NCI-H2227 treated with DMSO at 0.1 percent for 48 hours (cell line): ENCODE data around the gene TAF3.
"Not testable (repeated sequence)": the region's sequence is repeated elsewhere in the genome, so short reads cannot be mapped to it uniquely, and the experiment has no call there.

ENCODE experiments used
- DNase-seq: peaks from one replicate; lab custom pipeline; 2025; lab: John Stamatoyannopoulos, UW

TAF3 gene, protein sequence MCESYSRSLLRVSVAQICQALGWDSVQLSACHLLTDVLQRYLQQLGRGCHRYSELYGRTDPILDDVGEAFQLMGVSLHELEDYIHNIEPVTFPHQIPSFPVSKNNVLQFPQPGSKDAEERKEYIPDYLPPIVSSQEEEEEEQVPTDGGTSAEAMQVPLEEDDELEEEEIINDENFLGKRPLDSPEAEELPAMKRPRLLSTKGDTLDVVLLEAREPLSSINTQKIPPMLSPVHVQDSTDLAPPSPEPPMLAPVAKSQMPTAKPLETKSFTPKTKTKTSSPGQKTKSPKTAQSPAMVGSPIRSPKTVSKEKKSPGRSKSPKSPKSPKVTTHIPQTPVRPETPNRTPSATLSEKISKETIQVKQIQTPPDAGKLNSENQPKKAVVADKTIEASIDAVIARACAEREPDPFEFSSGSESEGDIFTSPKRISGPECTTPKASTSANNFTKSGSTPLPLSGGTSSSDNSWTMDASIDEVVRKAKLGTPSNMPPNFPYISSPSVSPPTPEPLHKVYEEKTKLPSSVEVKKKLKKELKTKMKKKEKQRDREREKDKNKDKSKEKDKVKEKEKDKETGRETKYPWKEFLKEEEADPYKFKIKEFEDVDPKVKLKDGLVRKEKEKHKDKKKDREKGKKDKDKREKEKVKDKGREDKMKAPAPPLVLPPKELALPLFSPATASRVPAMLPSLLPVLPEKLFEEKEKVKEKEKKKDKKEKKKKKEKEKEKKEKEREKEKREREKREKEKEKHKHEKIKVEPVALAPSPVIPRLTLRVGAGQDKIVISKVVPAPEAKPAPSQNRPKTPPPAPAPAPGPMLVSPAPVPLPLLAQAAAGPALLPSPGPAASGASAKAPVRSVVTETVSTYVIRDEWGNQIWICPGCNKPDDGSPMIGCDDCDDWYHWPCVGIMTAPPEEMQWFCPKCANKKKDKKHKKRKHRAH

DNA sequence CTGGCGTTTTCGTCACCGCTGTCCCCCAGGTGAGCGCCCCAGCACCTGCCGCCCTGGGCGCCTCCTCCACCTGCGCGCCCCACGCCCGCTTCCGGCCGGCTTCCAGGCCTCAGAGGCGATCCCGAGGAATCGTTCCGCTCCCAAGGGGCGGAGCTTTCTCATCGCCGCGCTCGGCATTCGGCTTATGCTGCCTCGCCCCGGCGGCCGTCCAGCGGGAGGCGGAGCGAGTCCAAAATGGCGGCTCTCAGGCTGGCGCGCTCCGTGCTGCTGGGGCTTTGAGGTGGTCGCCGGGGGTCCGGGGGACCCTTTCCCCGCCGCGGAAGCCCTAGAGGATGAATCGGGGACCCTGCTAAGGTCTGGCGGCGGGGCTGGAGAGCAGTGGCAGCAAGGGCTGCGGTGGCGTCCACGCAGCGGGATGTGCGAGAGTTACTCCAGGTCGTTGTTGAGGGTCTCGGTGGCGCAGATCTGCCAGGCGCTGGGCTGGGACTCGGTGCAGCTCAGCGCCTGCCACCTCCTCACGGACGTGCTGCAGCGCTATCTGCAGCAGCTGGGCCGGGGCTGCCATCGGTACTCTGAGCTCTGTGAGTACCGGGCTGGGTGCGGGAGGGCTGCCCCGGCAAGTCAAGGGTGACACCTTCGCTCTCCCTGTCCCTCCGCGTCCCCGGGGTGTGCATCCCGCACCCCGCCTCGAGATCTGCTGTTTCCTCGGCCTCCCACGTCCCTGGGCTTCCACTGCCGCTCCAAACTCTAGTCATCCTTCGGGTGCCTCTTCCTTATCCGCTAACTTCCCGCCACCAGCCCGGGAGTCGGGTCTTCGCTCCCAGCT lies at the start of gene TAF3:
Gene TAF3 (plus strand): TSS at position 211 of the 826 bp plus-strand sequence. CDS start 205 bp downstream, at position 416.
- DNase-seq: peak; percentile 70

DNA sequence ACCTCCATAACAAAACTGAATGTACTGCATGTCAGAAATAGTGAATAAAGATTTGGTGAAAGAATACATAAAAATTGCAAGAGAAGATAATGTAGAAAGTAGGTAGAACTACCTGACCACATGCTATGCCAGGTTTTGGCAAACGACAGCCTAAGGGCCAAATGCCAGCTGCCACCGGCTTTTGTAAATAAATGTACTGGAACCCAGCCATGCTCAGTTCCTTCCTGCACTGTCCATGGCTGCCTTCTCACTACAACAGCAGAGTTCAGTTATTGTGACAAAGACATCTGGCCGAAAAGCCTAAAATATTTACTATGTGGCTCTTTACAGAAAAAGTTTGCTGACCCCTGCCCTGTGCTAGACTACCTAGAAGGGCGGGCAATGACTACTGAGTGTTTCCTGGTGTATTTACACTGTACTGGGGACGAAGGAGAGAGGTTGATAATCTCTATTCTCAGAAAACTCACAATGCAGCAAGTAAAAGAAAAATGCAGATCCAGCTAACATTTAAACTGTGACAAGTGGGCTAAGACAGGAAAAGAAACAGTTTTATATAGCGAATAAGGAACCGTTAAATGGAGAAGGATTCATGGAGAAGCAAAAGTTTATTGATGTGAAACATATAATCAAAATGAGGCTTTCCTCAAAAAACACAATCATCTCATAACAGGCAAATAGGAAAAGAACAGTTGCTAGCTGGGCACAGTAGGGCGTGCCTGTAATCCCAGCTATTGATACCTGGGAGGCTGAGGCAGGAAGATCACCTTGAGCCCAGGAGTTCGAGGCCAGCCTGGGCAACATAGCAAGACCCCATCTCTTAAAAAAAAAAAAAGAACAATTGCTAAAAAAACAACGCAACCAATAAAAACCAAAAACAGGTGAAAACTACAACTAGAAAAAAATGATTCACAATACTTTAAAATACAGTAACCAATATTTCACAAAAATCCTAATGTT lies 44.2 kb upstream of the TAF3 start:
- DNase-seq: no peak

DNA sequence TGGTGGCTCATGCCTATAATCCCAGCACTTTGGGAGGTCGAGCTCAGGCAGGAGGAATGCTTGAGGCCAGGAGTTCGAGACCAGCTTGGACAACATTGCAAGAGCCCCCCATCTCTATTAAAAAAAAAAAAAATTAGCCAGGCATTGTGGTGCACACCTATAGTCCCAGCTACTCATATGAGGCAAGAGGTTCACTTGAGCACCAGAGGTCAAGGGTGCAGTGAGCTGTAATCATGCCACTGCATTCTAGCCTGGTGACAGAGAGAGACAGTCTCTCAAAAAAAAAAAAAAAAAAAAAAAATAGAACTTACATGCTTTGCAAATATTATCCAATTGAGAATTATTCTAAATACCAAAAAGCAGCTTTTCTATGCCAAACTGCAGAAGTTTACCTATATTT lies 41.5 kb upstream of the TAF3 start:
- DNase-seq: no peak

DNA sequence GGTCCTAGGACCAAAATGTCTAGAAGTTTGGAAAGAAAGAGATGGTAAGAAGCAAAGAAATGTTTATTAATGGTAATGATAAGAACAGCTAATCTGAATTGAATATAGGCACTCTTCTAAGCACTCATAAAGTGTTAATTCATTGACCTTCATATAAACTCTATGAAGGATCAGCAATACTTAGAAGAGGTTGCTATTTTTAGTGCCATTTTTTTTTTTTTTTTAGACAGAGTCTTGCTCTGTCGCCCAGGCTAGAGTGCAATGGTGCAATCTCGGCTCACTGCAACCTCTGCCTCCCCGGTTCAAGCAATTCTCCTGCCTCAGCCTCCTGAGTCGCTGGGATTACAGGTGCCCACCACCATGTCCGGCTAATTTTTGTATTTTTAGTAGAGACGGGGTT lies 36.1 kb upstream of the TAF3 start:
- DNase-seq: not testable (repeated sequence)

DNA sequence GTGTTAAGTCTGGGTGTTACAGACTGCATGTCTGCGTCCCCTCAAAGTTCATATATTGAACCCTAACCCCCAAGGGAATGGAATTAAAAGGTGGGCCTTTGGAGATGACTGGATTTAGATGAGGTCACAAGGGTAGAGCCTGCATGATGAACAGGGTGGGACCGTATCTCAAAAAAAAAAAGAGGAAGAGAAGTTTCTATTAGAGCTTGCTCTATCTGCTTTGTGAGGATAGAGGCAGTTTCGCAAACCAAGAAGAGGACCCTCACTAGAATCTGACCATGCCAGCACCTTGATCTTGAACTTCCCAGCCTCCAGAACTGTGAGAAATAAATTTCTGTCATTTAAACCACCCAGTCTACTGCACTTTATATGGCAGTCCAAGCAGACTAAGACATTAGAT lies 31.9 kb upstream of the TAF3 start:
- DNase-seq: no peak

DNA sequence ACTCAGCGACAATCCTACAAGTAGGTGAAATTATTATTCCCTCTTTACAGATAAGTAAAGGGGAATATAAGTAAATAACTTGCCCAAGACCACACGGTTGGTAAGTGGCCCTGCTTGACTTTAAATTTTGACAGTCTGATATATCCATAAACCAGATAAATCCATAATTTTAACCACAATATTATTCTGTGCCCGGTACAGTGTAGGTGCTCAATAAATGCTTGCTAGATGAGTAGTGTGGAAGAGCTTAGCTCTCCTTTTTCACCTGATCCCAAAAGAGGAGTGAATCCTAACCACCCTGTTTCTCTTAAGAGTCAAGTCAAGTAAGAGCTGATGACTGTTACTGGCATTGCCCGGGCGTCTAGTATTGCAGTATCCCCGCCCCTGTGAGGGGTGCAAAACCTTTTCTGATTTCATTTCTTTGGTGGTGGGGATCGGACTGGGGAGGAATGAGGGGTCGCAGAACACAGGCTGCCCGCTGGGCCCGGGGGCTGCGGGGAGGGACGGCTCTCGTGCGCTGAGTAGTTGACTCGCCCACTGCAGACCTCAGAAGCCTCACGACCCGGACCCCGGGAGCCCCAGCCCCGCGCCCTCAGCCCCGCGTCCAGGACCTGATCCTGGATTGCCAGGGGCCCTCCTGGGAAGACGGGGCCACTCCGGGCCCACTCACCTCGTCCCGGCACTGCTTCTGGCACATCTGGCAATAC lies 31.0 kb upstream of the TAF3 start:
- no peak for DNase-seq

DNA sequence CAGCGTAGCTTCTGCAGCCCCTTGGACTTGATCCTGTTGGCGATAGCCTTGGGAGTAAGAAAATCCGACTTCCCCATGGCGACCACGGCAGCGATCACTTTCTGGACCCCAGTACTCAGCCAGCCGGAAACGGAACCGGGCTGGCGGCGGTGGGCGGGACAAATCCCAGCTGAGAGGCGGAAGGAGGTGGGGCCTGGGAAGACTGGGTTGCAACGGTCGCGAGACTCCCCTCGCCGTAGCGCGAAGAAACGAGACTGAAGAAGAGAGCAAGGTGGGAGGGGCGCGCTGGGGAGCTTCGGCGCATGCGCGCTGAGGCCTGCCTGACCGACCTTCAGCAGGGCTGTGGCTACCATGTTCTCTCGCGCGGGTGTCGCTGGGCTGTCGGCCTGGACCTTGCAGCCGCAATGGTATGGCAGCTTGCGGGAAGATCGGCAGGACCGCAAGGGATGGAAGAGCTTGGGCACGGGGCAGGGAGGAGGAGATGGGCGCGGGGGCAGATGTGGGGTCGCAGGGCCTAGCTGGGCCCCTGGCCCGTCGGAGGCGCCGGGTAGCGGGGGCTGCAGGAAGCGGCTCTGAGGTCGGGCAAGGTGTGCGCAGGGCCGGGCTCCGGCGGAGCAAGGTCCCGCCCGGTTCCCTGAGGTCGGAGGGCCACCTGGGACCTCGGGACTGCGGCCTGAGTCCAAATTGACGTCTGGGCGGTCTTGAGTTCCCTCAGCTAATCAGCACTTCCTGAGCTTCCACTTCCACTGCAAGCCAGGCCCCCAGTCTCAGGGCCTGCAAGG lies 30.3 kb upstream of the TAF3 start, which contains the start of the genes ATP5F1C and KIN:
Gene ATP5F1C (plus strand): TSS at position 321 of the 782 bp plus-strand sequence. CDS start 31 bp downstream, at position 352.
Gene KIN (minus strand): TSS at position 137 of the 782 bp plus-strand sequence. CDS start 60 bp downstream, at position 77.
- DNase-seq: peak; percentile 92

DNA sequence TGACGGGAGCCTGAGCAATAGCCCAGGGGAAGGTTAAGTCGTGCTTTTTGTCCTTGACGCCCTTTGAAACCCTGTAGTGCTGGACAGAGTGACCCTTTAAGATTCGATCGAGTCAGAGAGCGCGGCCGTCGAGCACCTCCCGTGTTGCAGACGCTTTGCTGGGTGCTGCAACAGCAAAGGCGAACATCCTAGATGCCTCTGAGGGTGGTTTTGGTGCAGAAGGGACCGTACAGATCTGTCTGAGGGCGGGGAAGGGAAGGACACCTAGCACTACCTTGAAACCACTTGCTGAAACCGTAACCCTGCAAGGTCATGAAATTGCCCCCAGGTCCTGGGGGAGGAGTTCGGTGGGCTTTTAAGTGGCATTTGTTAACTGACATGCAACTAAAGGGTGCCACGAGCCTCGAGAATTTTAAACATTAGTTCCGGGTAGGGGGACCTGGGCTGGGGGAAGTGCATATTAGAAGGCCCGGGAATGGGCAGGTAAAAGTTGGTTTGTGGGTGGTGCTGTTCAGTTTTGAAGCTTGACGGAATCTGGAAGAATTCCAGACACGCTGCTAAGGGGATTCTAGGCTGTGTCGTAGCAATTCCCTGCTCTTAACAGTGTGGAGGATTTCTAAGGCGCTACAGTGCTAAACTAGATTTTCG lies 29.5 kb upstream of the TAF3 start:
- DNase-seq: no peak

DNA sequence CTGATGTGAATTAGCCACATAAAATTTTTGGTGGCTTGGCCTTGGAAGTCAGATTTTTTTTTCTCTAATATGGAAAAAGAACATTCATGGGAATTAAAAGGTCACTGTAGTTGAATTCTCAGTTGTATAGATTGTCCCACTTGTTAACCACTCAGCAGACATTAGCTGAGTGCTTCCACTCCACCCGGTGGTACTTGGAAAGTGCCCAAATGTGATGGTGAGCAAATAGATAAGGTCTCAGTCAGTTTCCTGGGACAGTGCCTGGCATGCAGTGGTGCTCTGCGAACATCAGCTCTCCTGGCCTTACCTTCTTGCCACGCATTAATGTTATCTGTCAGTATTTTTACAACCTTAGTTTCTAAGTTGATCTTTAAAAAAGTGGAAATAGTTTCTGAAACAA lies 28.9 kb upstream of the TAF3 start:
- DNase-seq: no peak

DNA sequence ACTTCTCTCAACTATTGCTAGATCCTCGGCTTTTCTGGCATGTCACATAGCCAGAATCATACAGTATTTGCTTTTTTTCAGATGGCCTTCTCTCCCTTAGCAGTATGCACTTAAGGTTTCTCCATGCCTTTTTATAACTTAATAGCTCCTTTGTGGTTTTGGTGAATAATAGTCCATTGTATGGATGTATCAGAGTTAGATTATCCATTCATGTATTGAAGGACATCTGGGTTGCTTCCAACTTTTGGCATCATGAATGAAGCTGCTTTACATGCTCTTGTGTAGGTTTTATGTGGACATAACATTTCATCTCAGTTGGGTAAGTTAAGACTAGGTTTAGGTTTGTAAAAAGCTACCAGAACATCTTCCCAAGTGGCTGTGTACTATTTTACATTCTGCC lies 25.8 kb upstream of the TAF3 start:
- DNase-seq: no peak

DNA sequence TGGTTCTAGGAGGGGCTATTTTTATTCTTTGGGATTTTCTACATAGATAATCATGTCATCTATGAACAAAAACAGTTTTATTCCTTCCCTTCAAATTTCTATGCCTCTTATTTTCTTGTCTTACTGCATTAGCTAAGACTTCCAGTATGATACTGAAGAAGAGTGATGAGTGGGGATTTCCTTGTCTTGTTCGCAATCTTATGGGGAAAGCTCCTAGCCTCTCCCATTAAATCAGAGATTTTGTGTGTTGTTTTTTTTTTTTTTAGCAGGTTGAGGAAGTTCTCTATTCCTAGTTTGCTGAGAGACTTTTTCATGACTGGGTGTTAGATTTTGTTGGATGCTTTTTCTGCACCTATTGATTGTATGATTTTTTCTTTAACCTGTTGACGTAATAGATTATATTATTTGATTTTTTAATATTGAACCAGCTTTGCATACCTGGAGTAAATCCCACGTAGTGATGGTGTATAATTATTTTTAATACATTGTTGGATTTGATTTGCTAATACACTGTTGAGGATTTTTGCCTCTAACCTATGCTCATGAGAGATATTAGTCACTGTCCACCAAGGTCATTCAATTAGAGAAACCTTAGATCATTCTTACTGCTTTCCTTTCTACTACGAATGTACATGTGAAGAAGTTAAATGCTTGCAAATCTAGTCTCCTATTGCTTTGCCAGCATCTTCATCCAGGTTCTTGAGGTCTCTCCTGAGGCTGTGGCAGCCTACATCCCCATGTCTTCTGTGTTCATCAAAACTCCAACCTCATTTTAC lies 23.9 kb upstream of the TAF3 start:
- DNase-seq: no peak

DNA sequence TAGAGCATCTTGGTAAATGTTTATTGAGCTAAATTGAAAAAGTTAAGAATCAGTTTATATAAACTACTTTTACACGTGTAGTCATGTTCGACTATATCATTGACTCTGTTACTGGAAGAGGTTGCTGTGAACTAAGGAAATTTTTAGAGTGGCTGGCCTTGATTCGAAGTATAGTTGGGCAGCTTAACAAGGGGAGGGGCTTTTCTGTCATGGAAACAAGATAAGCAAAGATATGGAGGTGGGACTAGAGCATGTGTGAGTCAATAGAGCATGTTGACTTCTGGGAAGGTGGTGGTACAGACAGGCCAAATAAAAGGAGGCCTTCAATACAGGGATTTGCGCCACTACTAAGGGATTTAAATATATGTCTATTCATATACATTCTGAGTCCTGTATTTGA lies 22.7 kb upstream of the TAF3 start:
- DNase-seq: no peak

DNA sequence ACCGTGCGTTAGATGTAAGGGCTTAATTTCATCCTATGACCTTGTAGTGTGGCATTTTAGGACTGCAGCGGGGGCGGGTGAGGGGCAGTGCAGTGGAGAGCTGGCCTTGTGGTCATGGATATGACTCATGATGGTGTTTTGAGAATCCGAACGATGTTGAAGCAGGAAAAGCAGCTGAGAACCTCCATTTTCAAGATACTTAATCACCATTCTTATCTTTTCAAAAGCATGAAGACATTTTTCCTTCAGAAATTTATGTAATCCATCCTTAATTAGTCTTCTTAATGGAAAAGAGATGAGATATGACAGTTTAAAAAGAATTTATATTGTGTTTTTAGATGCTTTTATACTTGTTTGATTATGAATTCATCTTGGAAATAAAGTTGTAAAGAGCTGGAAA lies 20.7 kb upstream of the TAF3 start:
- no peak for DNase-seq

DNA sequence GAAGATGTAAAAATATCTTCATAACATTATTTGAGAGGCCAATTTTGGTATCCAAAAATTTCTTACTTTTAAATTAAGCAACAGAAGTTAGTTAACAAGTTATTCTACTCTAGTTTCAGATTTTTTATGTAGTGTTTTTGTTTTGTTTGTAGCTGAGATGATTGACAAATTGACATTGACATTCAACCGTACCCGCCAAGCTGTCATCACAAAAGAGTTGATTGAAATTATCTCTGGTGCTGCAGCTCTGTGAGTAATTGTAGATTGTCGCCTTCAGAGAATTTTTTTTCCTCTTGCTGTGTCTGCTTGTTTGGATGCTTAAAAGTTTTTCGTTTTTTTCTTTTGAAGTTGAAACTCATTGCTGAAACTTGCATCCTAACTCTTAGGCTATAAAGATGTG lies 15.7 kb upstream of the TAF3 start:
- DNase-seq: no peak

DNA sequence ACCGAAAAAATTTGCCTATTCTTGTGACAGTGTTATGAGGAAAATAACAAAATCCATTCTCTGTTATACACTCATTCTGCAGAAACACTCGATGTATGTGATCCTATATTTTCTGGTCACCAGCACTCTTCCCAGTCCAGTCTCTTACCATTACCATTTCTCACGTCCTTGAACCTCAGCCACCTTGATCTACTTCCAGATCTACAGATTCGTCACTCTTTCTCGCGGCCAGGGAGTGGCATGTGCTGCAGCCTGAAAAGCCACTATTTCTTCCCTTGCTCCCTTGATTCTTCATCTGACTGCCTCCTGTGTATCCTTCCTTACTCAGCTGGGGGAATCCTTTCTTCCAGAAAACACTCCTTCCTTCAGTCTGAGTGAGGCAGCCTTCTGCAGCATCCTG lies 14.1 kb upstream of the TAF3 start:
- DNase-seq: no peak

DNA sequence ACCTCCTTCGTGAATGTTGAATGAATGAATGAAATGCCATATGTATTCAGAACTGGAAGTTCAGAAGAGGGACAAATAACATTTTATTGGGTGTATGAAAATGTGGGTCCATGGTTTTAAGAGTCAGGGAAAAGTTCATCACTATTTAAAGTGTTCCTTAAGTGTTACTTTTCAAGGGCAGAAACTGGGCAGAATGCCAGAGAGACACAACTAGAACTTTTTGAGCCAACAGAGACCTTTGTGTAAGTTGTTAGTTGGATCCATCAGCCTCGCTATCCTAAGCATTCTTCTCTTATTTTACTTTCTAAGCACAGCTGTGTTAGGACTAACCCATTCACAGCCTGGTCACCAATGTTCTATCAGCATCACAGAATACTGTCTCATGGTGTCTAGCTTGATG lies 13.6 kb upstream of the TAF3 start:
- no peak for DNase-seq

DNA sequence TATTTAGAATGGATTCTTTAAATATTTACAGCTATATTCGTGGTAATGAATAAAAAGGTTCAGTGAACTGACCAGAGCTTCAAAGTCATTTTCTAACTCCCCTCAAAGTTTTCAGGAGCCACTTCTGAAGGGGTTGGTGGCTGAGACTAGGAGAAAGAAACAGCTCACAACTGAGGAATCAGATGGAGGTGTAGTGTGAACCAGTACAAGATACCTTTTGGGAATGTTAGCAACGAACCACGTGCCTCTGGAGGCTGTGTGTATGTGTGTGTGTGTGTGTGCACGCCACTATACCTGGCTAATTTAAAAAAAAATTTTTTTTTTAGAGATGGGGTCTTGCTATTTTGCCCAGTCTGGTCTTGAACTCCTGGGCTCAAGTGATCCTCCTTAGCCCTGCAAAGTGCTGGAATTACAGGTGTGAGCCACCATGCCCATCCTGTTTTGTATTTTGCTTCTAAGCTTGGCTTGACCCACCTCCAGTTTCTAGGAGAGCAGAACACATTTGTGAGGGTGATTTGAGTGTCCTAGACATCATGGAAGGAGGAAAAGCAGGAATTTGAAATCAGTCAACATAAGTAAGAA lies 9.5 kb upstream of the TAF3 start:
- no peak for DNase-seq

DNA sequence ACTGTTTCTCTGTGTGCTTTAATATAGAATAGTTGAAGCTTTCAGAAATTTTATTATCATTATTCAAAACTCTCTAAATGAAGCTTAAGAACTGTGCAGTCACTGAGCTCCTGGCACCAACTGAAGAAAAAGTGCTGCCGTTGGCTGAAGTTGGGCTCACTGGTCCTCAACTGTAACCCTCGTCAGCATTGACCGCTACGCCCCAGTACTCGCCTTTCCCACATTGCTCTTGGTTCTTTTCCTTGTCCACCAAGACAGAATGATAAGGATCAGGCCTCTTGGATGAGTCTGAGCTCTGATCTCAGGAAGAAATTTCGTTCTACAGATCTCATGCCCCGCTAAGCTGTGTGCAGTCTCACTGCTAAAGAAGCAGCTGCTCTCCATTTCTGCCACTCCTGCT lies 7.9 kb upstream of the TAF3 start:
- no peak for DNase-seq
